Cardiac fibroblast (primary cell): ENCODE data around the gene ADAMTSL4.
"Not testable (repeated sequence)": the region's sequence is repeated elsewhere in the genome, so short reads cannot be mapped to it uniquely, and the experiment has no call there.

Experiments used
- DNase-seq, 2 donors: peaks; one replicate each; pipeline versions ENCODE4 v3.0.0 to v3.0.0-alpha.2; 2010; ENCODE audit warnings: low read depth in 2 of 2
- H3K4me3 ChIP-seq, 2 donors: replicated peaks in 1 of 2; 1 replicate in 1 of 2; 2 replicates in 1 of 2; pipeline ENCODE4 v1.5.1; 2011; ENCODE audit warnings: low read depth in 2 of 2, low read length in 2 of 2, mild to moderate bottlenecking in 2 of 2, moderate library complexity in 1 of 2
- TF ChIP-seq, protein P1 (sequence below): IDR thresholded peaks from one replicate; pipeline ENCODE4 v1.5.1; 2011; ENCODE audit warnings: low read depth, mild to moderate bottlenecking, low read length, inconsistent platforms

The ADAMTSL4 gene

GRCh38 chr1:150582371-150582770 lies 33.2 kb downstream of the ADAMTSL4 start:
- TF ChIP-seq, protein P1, sequence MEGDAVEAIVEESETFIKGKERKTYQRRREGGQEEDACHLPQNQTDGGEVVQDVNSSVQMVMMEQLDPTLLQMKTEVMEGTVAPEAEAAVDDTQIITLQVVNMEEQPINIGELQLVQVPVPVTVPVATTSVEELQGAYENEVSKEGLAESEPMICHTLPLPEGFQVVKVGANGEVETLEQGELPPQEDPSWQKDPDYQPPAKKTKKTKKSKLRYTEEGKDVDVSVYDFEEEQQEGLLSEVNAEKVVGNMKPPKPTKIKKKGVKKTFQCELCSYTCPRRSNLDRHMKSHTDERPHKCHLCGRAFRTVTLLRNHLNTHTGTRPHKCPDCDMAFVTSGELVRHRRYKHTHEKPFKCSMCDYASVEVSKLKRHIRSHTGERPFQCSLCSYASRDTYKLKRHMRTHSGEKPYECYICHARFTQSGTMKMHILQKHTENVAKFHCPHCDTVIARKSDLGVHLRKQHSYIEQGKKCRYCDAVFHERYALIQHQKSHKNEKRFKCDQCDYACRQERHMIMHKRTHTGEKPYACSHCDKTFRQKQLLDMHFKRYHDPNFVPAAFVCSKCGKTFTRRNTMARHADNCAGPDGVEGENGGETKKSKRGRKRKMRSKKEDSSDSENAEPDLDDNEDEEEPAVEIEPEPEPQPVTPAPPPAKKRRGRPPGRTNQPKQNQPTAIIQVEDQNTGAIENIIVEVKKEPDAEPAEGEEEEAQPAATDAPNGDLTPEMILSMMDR = no peak
- H3K4me3 ChIP-seq = no peak overlapping the region
- peak; percentile 11 to 37 for DNase-seq

GRCh38 chr1:150596095-150596892 lies 47.1 kb downstream of the ADAMTSL4 start:
- DNase-seq = peak; percentile 39 to 47
- TF ChIP-seq, protein P1 = no peak
- H3K4me3 ChIP-seq = no peak overlapping the region

DNA sequence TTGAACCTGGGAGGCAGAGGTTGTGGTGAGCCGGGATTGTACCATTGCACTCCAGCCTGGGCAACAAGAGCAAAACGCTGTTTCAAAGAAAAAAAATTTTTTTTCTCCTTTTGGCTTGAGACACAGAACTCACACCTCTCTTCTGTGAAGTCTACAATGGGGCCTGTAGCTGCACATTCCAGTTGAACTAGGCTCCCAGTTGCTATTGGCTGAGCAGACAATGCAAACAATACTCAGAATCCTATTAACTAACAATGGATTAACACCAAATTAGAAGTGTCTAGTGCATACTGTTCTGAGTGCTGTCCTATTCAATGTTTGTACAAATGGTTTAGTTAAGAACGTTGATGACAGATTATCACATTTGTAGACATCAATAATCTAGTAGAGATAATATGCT lies 47.8 kb downstream of the ADAMTSL4 start:
- TF ChIP-seq, protein P1 = no peak
- no peak for DNase-seq
- H3K4me3 ChIP-seq = no peak overlapping the region

- DNase-seq, H3K4me3 ChIP-seq: not testable (repeated sequence)
Observed at GRCh38 chr1:150598346-150598745, 49.1 kb downstream of the ADAMTSL4 start.

DNA sequence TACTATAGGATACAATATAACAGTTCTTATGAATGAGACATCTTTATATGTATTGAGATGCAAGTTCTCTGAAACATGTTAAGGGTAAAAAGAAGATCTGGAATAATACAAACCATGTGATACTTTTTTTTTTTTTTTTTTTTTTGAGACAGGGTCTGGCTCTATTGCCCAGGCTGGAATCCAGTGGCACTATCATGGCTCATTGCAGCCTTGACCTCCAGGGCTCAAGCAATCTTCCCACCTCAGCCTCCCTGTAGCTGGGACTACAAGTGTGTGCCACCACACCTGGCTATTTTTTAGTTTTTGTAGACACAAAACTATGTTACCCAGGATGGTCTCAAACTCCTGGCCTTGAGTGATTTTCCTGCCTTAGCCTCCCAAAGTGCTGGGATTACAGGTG lies 52.3 kb downstream of the ADAMTSL4 start:
- no peak for DNase-seq
- H3K4me3 ChIP-seq = no peak overlapping the region
- TF ChIP-seq, protein P1 = no peak

GRCh38 chr1:150602372-150602771 lies 53.2 kb downstream of the ADAMTSL4 start:
- not testable (repeated sequence) for H3K4me3 ChIP-seq, DNase-seq

GRCh38 chr1:150603711-150604110 lies 54.5 kb downstream of the ADAMTSL4 start:
- H3K4me3 ChIP-seq = no peak overlapping the region
- DNase-seq = no peak
- TF ChIP-seq, protein P1 = no peak

- DNase-seq = no peak
- TF ChIP-seq, protein P1 = no peak
- H3K4me3 ChIP-seq = no peak overlapping the region
Observed at GRCh38 chr1:150604226-150604588, 55.0 kb downstream of the ADAMTSL4 start.

- H3K4me3 ChIP-seq, DNase-seq: not testable (repeated sequence)
Observed at GRCh38 chr1:150605451-150605731, 56.2 kb downstream of the ADAMTSL4 start.
